NAMALWA (cell line): ENCODE measurements around the gene ARGLU1.
"Not testable (repeated sequence)": the region's sequence is repeated elsewhere in the genome, so short reads cannot be mapped to it uniquely, and the experiment has no call there.

Source experiments
- DNase-seq: peaks from one replicate; pipeline ENCODE4 v3.0.0-alpha.2; 2015; ENCODE audit warnings: low spot score

The ARGLU1 gene, protein sequence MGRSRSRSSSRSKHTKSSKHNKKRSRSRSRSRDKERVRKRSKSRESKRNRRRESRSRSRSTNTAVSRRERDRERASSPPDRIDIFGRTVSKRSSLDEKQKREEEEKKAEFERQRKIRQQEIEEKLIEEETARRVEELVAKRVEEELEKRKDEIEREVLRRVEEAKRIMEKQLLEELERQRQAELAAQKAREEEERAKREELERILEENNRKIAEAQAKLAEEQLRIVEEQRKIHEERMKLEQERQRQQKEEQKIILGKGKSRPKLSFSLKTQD

DNA sequence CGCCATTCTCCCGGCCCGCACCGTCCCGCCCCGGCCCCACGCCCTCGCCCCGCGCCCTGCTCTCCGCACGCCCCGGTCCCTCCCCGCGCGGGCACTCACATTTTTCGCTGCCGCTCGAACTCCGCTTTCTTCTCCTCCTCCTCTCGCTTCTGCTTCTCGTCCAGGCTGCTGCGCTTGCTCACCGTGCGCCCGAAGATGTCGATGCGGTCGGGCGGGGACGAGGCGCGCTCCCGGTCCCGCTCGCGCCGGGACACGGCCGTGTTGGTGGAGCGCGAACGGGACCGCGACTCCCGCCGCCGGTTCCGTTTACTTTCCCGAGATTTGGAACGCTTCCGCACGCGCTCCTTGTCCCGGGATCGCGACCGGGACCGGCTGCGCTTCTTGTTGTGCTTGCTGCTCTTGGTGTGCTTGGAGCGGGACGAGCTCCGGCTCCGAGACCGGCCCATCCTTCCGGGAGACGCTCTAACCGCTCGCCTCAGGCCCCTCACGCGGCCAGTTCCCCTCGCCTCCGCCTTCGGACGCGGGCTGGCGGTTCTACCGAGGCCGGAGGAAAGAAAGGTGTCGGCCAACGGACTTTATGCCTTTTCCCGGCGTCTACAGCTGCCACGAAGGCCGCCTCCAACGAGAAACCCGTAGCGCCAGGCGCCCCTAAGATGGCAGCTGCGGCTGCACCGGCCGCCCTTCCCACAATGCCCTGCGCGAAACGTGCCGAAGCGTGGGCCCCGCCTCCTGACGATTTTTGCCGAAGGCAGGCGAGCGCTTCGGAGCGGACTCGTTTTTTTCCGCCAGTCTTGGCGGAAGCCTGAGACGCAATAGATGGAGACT is at the start of gene ARGLU1:
ARGLU1 (minus strand) TSS at position 664 of the 825 bp plus-strand sequence; CDS start at position 446, 218 bp downstream.
- peak; percentile 97 for DNase-seq

DNA sequence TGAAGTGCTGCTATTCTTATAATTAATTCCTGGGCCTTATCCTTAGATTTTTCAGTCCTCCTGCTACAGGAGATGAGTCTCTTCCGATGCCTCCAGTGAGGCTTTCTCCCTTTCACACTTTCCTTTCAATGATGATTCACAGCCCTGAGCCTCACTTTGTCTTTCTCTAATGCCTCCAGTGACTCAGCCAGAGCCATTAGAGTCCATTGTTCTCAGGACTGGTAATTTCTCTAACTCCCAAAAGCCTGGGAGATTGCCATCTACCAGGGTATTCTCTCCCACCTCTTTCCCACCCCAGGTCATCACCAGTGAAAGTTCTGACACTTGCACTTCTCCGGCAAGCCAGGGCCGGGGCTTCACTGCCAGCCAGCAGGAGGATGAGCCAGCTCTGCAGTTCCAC is 49.6 kb upstream of the ARGLU1 start:
- no peak for DNase-seq

DNA sequence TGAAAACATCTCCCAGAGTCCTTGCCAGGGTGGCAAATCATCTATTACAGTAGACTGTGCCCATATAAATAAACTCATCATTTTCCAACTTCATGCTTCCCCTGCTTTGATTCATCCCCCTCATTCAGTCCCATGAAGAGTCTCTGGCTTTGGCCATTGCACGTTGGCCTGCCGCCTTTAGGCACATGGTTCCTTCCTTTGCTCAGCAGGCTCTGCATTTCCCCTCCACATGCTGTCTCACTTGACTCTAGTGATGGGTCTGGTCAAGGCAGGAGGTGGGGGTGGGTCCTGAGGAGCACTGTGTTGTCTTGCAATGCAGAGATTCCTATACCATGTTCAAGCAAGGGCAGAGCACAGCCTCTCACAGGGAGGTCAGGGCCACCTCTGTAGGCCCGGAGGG is 48.8 kb upstream of the ARGLU1 start:
- DNase-seq, result no peak

DNA sequence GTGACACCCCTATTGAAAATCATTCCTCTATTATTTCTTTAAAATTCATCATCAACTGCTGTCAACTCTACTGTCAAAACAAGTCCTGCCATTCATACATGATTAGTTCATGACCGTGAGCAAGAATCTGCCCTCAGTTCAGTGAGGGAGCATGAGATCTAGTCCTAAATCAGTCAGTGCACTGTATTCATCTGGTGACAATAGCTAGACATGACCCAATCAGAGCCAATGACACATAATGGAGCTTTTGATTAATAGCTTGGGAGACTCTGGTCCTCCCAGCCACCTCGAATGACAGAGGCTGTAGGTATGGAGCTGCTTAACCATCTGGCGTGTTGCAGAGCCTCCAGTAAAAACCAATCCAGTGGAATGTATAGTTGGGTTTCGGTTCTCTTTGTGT is 46.9 kb upstream of the ARGLU1 start:
- DNase-seq, result no peak

DNA sequence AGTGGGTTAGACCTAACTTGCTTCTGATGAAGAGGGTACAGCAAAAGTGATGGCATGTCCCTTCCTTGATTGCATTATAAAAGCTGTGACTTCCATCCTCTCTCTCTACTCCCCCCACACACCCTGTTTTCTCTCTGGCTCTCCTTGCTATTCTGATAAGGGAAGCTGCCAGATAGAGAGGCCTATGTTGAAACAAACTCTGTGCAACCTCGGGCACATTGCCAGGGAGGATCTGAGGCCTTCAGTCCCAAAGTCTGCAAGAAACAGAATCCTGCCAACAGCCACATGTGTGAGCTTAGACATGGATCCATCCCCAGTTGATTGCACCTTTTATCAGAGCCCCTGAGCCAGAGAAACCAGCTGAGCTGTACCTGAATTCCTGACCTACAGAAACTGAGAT is 44.8 kb upstream of the ARGLU1 start:
- DNase-seq, result no peak

DNA sequence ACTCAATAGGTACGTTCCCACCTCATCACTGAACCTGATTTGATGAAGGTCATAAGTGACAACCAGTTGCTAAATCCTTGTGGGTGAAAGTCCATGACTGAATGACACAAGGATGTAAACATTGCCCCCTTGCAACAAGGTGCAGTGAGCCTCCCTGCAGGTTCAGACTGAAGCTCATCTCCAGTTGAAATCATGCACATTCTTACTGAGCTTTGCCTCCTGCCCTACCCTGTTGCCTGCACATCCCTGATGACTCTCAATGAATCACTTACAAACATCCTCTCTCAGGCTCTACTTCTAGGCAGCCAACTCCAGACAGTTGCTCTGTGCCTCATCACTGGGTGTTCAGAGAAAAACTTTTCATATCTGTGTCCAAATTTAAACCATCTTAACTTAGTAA is 42.5 kb upstream of the ARGLU1 start:
- no peak for DNase-seq

DNA sequence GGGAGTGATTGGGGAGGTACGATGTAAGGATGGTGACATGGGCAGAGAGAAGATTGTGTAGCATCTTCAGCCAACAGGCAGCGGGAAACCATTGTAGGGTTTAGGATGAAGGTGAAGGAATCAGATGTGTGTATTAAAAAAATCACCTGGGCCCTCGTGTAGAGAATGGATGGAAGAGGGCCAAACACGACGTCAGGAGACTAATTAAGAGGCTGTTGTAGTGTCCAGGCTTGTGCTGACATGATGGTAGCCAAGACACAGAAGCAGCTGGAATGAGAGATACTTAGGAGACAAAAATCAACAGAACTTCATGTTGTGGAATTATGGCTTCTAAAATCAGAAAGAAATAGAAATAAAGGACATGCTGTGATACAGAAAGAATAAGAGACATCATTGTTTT is 41.2 kb upstream of the ARGLU1 start:
- DNase-seq, result no peak

DNA sequence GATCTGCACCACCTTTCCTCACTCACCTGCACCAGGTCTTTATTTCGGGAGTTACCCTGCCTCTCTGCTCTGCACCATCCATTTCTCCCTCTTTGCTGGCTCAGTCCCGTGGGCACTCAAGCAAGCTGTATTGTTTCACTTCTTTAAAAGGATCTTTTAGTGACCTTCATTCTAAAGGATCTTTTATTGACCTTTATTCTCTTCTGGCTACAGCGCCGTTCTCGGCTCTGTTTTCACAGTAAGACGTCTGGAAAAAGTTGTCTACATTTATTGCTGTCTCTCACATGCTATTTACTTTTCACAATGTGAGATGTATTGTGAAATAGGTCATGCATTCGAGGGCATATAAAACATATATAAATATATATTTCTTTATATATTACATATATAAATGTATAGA is 35.6 kb upstream of the ARGLU1 start:
- no peak for DNase-seq

DNA sequence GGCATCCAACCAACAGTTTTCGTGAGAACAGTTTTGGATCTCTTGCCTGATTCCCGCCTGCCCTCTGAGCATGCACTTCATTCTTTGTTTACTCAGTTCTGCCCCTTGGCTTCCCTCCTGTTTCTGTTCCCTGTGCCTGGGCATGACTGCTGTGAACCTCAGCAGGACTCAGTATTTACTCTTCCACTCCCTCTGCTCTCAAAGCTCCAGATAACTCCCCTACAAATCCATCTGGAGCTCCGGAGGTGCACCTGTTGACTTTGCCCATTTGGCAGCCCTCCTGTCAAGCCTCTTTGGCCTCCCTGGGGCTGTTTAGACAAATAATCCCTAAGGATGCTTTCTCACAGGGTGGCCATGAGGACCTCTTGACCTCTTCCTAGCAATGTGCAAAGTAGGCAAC is 34.2 kb upstream of the ARGLU1 start:
- no peak for DNase-seq

DNA sequence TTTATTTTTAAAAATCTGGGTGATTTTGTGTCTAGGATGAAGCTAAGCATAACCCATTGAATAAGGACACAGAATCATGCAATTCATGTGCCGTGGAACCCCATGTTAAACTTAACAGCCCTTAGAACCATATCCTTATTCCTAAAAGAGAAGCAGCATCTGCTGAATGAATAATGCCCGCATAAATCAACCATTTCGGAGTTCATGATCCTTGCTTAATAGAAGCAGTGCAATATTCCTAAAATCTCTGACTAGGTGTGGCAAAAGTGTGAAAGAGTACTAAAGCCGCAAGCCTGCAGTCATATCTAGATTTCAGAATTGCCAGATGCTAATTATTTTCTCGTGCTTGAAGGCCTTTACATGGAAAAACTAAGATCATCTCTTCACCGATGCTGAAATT is 33.6 kb upstream of the ARGLU1 start:
- no peak for DNase-seq

DNA sequence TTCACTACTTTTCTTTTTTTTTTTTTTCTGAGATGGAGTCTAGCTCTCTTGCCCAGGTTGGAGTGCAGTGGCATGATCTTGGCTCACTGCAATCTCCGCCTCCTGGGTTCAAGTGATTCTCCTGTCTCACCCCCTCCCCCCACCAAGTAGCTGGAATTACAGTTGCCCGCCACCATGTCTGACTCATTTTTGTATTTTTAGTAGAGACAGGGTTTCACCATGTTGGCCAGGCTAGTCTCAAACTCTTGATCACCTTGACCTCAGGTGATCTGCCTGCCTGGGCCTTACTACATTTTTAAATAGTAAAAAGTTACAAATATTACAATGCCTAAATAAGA is 32.8 kb upstream of the ARGLU1 start:
- not testable (repeated sequence) for DNase-seq

DNA sequence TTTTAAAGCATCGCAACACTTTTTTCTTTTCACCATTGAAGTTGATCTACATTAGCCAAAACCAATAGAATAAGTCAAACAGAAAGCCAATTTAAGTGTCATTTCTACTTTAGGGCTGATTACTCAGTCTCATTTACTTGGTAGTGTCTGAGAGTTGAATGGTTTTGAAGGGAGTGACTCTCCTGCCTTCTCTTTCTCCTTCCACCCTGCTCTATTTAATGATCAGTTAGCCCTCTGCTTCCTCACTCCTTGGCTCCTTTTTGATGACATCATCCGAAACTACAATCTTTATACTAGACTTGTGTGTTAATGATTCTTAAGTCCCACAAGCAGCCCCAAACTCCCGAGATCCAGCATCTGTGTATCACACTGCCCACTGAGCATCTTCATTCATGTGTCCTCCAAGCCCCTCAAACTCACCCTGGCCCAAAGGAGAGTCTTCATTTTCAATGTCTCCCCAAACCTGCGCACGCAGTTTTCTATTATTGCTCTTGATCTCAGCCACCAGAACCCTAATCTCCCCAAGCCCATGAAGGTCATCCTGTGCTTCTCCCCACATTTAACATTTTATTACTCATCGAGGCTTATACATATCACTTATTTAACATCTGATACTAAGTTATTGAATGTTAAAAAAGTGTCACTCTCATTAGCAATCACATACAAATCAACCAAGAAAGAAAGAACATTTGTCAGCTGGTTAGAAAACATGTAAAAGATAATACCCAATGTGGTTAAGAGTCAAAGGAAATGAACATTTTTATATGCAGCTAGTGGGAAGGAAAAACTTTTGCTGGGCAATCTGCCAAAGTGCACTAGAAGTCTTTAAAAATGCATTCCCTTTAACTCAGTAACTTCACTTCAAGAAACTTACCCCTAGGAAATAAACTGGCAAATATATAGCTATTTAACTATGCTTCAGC is 32.2 kb upstream of the ARGLU1 start:
- no peak for DNase-seq

DNA sequence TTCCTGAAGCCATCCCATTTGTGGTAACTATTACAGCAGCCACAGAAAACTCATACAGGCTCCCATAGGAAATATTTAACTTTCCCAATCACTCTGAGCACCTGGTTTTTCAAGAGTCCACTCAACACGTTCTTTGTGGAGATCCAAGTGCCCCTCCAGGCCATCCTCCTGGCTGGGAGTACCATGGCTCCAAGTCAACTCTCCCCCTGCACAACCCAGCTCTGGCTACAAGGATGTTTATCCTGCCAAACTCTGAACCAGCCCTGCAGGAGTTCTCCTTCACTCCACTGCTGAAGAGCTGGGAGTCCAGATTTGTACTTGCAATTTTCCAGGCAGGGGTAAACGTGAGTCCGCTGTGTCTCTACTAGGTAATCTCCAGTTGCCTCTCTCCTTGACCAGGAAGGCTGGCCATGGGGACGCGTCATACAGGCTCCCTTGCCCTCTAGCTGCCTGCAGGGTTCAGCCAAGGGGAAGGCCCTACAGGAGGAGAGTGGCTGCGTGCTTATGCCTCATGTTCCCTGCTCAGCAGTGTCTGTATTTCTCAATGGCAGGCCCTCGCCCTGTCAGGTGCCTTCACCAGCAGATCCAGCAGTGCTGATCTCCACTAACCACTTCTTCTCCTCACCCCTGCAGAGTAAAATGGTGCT is 29.9 kb upstream of the ARGLU1 start:
- no peak for DNase-seq

DNA sequence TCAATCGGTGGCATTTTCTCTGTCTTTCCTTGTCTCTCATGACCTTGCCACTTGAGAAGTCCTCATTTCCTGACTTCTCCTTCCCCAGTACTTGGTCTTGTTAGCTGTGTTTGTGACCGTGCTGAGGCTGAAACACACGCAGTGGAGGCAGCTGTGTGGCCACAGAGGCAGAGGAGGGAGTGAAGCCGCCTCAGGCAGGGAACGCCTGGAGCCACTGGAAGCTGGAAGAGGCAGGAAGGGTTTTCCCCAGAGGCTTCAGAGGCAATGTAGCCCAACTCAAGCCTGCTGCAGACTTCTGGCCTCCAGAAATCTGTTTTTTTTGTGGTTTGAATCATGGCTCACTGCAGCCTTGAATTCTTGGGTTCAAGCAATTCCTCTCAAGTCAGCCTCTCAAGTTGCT is 29.2 kb upstream of the ARGLU1 start:
- no peak for DNase-seq

DNA sequence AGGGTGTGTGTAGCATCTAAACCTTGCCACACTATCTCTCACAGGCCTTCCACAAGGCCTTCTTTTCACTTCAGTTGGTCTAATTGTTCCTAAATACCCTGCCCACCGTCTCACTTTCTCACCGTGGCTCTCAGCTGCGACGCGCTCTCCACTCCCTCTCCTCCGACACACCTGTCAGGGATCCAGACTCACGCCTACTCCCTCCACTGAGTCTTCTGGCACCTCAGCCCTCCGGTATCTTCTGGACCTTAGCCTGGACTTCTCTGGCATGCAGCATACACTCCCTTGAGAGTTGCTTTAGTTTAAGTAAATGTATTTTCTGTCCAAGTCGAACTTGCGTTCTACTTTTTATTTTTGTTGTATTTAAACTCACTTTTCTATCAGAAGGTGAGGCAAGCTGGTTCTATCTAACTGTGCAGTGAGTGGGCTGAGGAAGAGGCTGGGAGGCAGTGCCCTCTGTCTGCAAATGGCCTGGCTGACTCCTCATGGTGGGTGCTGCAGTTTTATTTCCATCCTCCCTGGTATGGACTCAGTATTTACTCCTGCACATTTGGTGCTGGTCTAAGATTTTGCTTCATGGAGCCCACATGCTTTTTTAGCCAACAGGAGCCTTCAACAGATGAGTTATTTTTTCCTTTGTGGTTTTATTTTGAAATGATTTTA is 28.5 kb upstream of the ARGLU1 start:
- no peak for DNase-seq

DNA sequence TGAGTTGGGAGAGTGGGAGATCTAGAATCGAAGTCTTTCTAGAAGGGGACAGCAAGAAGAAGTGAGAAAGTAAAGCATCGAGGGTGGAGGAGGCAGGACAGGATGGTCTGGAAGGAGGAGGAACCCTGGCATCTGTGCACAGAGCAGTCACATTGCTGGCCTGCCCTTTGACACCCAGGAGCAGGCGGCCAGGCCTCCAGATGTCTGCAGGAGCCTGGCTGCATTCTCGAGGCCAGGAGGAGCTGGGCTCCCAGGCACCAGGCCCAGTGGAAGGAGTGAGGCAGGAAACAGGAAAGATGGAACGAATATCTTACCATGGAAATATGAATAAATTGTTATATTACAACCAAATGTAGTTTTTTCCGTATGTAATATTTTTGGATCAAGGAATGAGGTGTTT is 27.7 kb upstream of the ARGLU1 start:
- DNase-seq, result no peak

DNA sequence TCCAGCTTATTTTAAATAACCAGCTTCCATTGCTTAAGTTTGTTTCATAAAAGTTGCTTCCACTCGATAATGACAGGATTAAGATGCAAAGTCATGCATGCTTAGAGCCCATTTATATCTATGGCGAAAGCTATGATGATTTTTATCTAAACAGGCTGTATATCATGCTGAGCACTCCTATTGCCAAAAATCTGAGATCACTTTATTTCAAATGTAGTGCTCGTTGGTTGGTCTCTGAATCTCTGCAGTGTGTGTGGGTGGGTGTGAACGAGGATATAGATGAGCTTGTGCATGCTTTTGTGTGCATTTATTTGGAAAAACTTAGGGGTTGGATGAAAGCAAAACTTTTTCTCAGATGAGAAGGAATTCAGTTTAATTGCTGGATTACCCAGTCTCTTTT is 27.0 kb upstream of the ARGLU1 start:
- no peak for DNase-seq

DNA sequence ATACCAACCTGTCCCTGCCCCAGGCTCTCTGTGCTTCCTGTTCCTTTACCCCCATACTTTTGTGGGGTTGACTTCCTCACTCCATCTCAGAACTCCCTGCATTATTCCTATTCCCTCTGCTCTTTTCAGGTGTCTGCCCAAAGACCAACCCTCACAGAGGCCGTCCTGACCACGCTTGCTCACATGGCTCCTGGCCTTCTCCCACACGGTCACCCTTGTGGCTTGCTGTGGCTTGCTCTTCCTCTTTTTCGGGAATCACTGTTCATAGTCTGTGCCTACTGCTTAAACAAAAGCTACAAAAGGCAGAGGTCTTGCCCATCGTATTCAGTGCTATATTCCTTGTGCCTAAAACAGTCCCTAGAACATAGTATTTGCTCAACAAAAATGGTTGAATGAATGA is 25.2 kb upstream of the ARGLU1 start:
- no peak for DNase-seq

DNA sequence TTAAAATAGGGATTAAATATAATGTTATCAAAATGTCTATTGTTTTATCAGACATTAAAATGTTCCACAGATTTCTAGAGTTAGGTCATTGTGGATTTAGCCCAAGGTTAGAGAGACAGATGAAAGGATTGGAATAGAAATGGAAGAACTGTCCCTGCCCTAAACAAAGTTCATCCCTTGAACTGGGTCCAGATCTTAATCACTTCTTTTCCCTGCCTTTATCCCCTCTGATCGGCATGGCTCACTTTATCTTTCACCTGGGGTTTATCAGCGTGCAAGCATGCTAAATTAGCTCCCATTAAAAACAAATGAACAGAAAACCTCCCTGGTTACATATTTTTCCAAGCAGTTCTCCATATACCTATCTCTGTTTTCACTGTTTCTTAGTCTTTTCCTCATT is 23.4 kb upstream of the ARGLU1 start:
- DNase-seq, result no peak

DNA sequence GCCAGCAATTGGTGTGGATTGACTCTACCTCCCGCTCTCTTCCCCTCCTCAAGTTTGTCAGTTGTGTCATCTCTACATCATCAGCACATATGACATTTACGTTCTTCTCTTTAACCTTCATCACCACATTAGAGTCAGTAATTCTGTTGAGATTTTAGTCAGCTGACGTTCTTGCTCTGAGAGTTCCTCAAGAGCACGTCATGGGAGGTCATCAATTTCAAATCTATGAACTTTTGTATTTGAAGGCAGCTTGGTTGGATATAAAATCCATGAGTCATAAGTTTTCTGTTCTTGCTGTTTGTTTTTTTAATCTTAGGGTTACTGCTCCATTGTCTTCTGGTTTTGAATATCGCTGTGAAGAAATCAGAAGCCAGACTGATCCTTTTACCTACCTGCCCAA is 21.8 kb upstream of the ARGLU1 start:
- DNase-seq, result no peak

DNA sequence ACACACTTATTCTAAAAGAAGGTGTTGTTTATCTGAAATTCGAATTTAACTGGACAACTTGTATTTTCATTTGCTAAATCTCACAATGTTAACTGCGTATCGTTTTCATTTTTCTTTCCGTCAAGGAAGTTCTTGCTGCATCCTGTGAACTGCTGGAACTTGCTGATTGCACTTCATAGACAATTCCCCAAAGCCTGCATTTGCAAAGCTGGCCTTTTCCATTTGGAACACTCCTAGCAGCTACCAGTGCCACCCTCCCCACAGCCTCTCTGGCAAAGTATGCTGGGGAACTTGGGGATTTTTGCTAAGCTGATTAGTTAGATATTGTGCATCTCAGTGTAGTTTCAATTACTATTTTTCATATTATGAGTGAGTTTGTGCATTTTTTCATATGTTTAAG is 20.4 kb upstream of the ARGLU1 start:
- DNase-seq, result no peak

DNA sequence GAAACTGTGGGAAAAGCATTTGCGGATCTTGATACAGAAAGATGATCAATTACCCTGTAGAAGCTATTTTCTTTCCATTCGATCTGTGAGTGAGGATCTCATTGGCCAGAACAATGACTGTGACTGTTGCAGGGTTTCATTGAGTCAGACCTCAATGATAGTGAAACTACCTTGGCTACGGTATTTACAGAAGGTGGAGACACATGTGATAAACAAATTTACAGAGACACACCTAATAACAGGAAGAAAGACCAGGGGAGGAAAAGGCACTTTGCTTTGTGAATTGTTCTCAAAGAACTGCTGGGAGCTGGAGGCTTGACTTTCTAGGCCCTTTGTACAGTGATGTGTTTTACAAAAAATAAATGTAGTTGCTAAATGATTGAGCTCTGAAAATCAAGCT is 19.9 kb upstream of the ARGLU1 start:
- DNase-seq, result no peak
